Measurements from ENCODE around the gene TPTE2. TPM values are rescaled to one million over a fixed set of nuclear protein-coding genes. Genes with fewer than 3 reads are reported as not detected.

TPTE2 gene
- total and polyA plus RNA-seq, 2 of the 8 experiments (the other 6 are each of a cell fraction or from before 2014, with no cell fraction given), result not detected

DNA sequence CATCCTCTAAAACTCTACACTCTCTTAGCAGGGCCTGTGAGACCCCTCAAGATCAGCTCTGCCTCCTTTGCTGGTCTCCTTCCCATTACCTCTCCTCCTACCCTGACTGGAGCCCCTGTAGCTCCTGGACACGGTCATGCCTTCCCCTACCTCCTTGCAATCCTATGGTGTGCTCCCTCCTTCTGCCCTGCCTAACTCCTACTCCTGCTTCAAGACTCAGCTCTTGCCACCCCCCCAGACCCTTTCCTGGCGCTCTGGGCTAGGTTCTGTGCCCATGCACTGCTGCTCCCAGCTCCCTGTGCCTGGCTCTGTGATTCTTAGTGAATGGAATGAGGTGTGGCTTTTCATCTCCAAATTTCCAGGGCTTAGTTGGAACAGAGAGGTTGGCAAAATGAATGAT lies 28.0 kb upstream of the TPTE2 start (continued):
- TF ChIP-seq CTCF (IDR thresholded peaks at IDR 0.05; ENCODE audit: control extremely low read depth in 1 of 3, insufficient read depth in 1 of 3, low read depth in 1 of 3, low read length in 3 of 3) (no peak), TAF1 (IDR thresholded peaks at IDR 0.05; ENCODE audit: low read depth, low read length) (no peak), BCL11A (IDR thresholded peaks at IDR 0.05; ENCODE audit: low read depth in 2 of 2, low read length in 2 of 2) (no peak), GTF2F1 (IDR thresholded peaks at IDR 0.05; ENCODE audit: borderline replicate concordance, low read depth, low read length) (no peak)

All from H1 (cell line).